ENCODE data around the gene TBC1D13. TPM values are rescaled to one million over a fixed set of nuclear protein-coding genes. Genes with fewer than 3 reads are reported as not detected.

Gene TBC1D13
- total and polyA plus RNA-seq, 2 of the 13 experiments (the other 11 are each of a cell fraction or from before 2014, with no cell fraction given), result 17.9 to 19.7 TPM

- no peak for TF ChIP-seq ZNF318 (CRISPR knock-in tag; IDR thresholded peaks at IDR 0.05)
- no peak for TF ChIP-seq ZNF317 (CRISPR knock-in tag; IDR thresholded peaks at IDR 0.05)
- no peak for TF ChIP-seq ETS1 (CRISPR knock-in tag; IDR thresholded peaks at IDR 0.05)
Measured at GRCh38 chr9:128792978-128793686, 6.1 kb downstream of the TBC1D13 start (continued).
